ENCODE data around the gene TAF4B.

DNA sequence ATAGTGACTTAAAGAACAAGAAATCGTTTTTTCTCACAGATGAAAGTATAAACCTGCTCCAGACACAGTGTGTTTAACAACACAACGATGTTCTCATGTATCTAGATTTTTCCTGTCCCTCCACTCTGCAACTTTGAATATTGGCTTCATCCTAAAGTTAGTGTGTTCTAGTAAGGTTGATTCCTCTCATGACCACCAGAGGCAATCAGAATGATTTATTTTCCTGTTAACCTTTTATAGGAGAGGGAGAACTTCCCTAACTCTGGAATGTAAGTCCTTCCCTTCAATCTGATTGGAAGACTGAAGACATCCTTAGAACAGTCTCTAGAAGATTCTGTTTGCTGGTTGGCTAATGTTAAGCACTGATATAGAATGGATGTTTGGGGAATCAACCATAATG lies 41.0 kb upstream of the TAF4B start:
- TF ChIP-seq, protein P1, sequence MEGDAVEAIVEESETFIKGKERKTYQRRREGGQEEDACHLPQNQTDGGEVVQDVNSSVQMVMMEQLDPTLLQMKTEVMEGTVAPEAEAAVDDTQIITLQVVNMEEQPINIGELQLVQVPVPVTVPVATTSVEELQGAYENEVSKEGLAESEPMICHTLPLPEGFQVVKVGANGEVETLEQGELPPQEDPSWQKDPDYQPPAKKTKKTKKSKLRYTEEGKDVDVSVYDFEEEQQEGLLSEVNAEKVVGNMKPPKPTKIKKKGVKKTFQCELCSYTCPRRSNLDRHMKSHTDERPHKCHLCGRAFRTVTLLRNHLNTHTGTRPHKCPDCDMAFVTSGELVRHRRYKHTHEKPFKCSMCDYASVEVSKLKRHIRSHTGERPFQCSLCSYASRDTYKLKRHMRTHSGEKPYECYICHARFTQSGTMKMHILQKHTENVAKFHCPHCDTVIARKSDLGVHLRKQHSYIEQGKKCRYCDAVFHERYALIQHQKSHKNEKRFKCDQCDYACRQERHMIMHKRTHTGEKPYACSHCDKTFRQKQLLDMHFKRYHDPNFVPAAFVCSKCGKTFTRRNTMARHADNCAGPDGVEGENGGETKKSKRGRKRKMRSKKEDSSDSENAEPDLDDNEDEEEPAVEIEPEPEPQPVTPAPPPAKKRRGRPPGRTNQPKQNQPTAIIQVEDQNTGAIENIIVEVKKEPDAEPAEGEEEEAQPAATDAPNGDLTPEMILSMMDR (IDR thresholded peaks at IDR 0.05): peak; percentile 29
- no peak for TF ChIP-seq EZH2 (IDR thresholded peaks at IDR 0.05; ENCODE audit: borderline replicate concordance, insufficient read depth, low read depth, low read length, poor library complexity, severe bottlenecking)
